ENCODE results near the gene MXD4.

MXD4 gene

GRCh38 chr4:2274320-2275043 is 12.6 kb upstream of the MXD4 start:
- DNase-seq = no peak

GRCh38 chr4:2273657-2274319 is 11.9 kb upstream of the MXD4 start:
- DNase-seq = no peak

GRCh38 chr4:2273221-2273620 is 11.3 kb upstream of the MXD4 start:
- DNase-seq = no peak

- no peak for DNase-seq
These were observed 10.9 kb upstream of the MXD4 start for GRCh38 chr4:2272828-2273120.

- DNase-seq = no peak
These were observed 10.3 kb upstream of the MXD4 start for GRCh38 chr4:2272026-2272827.

- no peak for DNase-seq
These were observed 9.5 kb upstream of the MXD4 start for GRCh38 chr4:2271279-2272025.

GRCh38 chr4:2270341-2271165 is 8.6 kb upstream of the MXD4 start:
- DNase-seq = no peak

GRCh38 chr4:2269618-2270163 is 7.8 kb upstream of the MXD4 start:
- no peak for DNase-seq

GRCh38 chr4:2269206-2269531 is 7.3 kb upstream of the MXD4 start:
- DNase-seq = no peak

GRCh38 chr4:2268357-2269205 is 6.7 kb upstream of the MXD4 start:
- no peak for DNase-seq

GRCh38 chr4:2267841-2268240 is 5.9 kb upstream of the MXD4 start:
- DNase-seq = no peak

GRCh38 chr4:2267320-2267811 is 5.5 kb upstream of the MXD4 start:
- DNase-seq = peak; percentile 44

- DNase-seq = no peak
These were observed 4.9 kb upstream of the MXD4 start for GRCh38 chr4:2266821-2267220.

GRCh38 chr4:2266181-2266580 is 4.3 kb upstream of the MXD4 start:
- no peak for DNase-seq

GRCh38 chr4:2265113-2266110 is 3.5 kb upstream of the MXD4 start:
- no peak for DNase-seq

GRCh38 chr4:2264481-2265041 is 2.7 kb upstream of the MXD4 start:
- DNase-seq = no peak

GRCh38 chr4:2263926-2264321 is 2.0 kb upstream of the MXD4 start:
- DNase-seq = no peak

GRCh38 chr4:2262944-2263250 is 988 bp upstream of the MXD4 start:
- no peak for DNase-seq

GRCh38 chr4:2262145-2262943 is 435 bp upstream of the MXD4 start:
- peak; percentile 100 for DNase-seq

Measured in hematopoietic multipotent progenitor cell treated with erythropoietin and hydrocortisone succinate and interleukin-3 and kit ligand, for 4 days (in vitro differentiated cells).